ENCODE data around the gene CTNNBIP1.
"Not testable (repeated sequence)": the region's sequence is repeated elsewhere in the genome, so short reads cannot be mapped to it uniquely, and the experiment has no call there.

Gene CTNNBIP1

GRCh38 chr1:9805006-9805508 is 105.0 kb downstream of the CTNNBIP1 start:
- DNase-seq (ENCODE audit: low spot score): no peak

GRCh38 chr1:9803003-9803918 is 106.8 kb downstream of the CTNNBIP1 start:
- not testable (repeated sequence) for DNase-seq (ENCODE audit: low spot score)

DNA sequence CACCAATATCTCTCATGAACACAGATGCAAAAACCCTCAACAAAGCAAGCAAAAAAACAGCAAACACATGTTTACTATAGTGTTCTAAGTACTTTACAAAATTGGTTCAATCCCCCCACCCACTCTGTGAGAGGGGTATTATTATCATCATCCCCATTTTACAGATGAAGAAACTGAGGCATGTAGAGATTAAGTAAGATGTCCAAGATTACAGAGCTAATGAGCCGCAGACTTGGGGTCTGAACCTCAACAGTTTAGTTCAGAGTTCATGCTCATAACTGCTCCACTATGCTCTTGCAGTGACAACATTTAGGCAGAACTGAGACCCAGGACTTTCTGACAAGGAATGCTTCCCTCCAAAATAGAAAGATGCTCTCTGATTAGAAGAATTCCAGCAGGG is 108.2 kb downstream of the CTNNBIP1 start:
- no peak for DNase-seq (ENCODE audit: low spot score)

All from cerebellar cortex (tissue), 1 donor.